SK-N-SH (cell line): Measurements from ENCODE around the gene PHF12. TPM values are rescaled to one million over a fixed set of nuclear protein-coding genes. Genes with fewer than 3 reads are reported as not detected.

Experiments
- CTCF ChIA-PET: fragments of 300-600, 350-600 bp; formaldehyde crosslinking; extraction: SDS; loops from one replicate; lab custom pipeline; 2021; lab: Yijun Ruan, JAX
- POLR2A ChIA-PET: fragments of 350-600 bp; sonication (Branson Sonifier 250); formaldehyde crosslinking; extraction: SDS; loops from one replicate; lab custom pipeline; 2020; ENCODE audit warnings: antibody characterized with exemption, inconsistent platforms; lab: Yijun Ruan, JAX
- DNase-seq: peaks from one replicate; pipeline ENCODE4 v3.0.0; 2012
- H2AFZ ChIP-seq: fragments of 200-600 bp; sonication (generic); 2 replicates; pipeline ENCODE4 v1.8.1; 2016; ENCODE audit warnings: antibody characterized with exemption, mild to moderate bottlenecking, low read depth
- H3F3A ChIP-seq: fragments of 200-600 bp; sonication (generic); replicated peaks from 2 replicates; pipeline ENCODE3; 2016; ENCODE audit warnings: antibody characterized with exemption, mild to moderate bottlenecking; ENCODE audit not compliant: insufficient read depth
- H3K27ac ChIP-seq, 2 experiments: fragments of 200-500 bp in 1 of 2; fragments of 200-600 bp in 1 of 2; sonication (Bioruptor generic) in 1 of 2; sonication (generic), shearing (Covaris generic) in 1 of 2; 2 replicates each; pipeline versions ENCODE4 v1.5.1 to v1.6.1; 2014 to 2016; ENCODE audit warnings: low read depth in 2 of 2, inconsistent platforms in 1 of 2, low read length in 1 of 2, mild to moderate bottlenecking in 1 of 2, mixed read lengths in 1 of 2
- H3K27me3 ChIP-seq: fragments of 200-600 bp; sonication (generic), shearing (Covaris generic); 2 replicates; pipeline ENCODE4 v1.6.1; 2016; ENCODE audit warnings: mixed run types; ENCODE audit not compliant: insufficient read depth
- H3K36me3 ChIP-seq, 2 experiments: fragments of 200-500 bp in 1 of 2; fragments of 200-600 bp in 1 of 2; sonication (Bioruptor generic) in 1 of 2; sonication (generic) in 1 of 2; replicated peaks in 1 of 2; 2 replicates each; pipeline versions ENCODE3 to v1.5.1; 2014 to 2016; ENCODE audit warnings: low read length in 1 of 2, mild to moderate bottlenecking in 1 of 2; ENCODE audit not compliant: insufficient read depth in 2 of 2, control insufficient read depth in 1 of 2
- H3K4me1 ChIP-seq, 2 experiments: fragments of 200-500 bp in 1 of 2; fragments of 200-600 bp in 1 of 2; sonication (Bioruptor generic) in 1 of 2; sonication (generic), shearing (Covaris generic) in 1 of 2; 2 replicates each; pipeline versions ENCODE4 v1.5.1 to v1.6.1; 2014 to 2016; ENCODE audit warnings: low read depth in 1 of 2, low read length in 1 of 2, mixed run types in 1 of 2; ENCODE audit not compliant: insufficient read depth in 2 of 2, control insufficient read depth in 1 of 2
- H3K4me2 ChIP-seq: fragments of 200-600 bp; sonication (generic), shearing (Covaris generic); 2 replicates; pipeline ENCODE4 v1.6.1; 2017; ENCODE audit warnings: mixed run types
- H3K4me3 ChIP-seq, 2 experiments: fragments of 200-500 bp in 1 of 2; fragments of 200-600 bp in 1 of 2; sonication (Bioruptor generic) in 1 of 2; sonication (generic), shearing (Covaris generic) in 1 of 2; 2 replicates each; pipeline versions ENCODE4 v1.5.1 to v1.8.1; 2014 to 2016; ENCODE audit warnings: low read depth in 2 of 2, inconsistent platforms in 1 of 2, low read length in 1 of 2, mild to moderate bottlenecking in 1 of 2, mixed read lengths in 1 of 2, moderate library complexity in 1 of 2
- H3K79me2 ChIP-seq: fragments of 200-600 bp; sonication (generic); 2 replicates; pipeline ENCODE4 v1.8.1; 2017; ENCODE audit warnings: mild to moderate bottlenecking; ENCODE audit not compliant: insufficient read depth
- H3K9ac ChIP-seq: fragments of 200-600 bp; sonication (generic); 2 replicates; pipeline ENCODE4 v1.6.1; 2017; ENCODE audit warnings: mixed run types
- H3K9me2 ChIP-seq: fragments of 200-600 bp; sonication (generic); 2 replicates; pipeline ENCODE4 v1.6.1; 2017; ENCODE audit warnings: mixed run types
- H3K9me3 ChIP-seq: fragments of 200-600 bp; sonication (generic); 2 replicates; pipeline ENCODE4 v1.6.1; 2017; ENCODE audit warnings: mixed run types, mild to moderate bottlenecking, moderate library complexity
- H4K20me1 ChIP-seq: fragments of 200-600 bp; sonication (generic); 2 replicates; pipeline ENCODE4 v1.6.1; 2017; ENCODE audit warnings: mild to moderate bottlenecking, mixed run types; ENCODE audit not compliant: insufficient read depth
- CHD2 ChIP-seq: fragments of 150-350 bp; IDR thresholded peaks from 2 replicates; pipeline ENCODE4 v1.6.1; 2018; ENCODE audit warnings: low read length; ENCODE audit not compliant: partially characterized antibody
- CTCF ChIP-seq: fragments of 200-600 bp; sonication (generic); IDR thresholded peaks from 2 replicates; pipeline ENCODE4 v1.6.1; 2017; ENCODE audit warnings: antibody characterized with exemption, mild to moderate bottlenecking, moderate library complexity
- EP300 ChIP-seq, 2 experiments: IDR thresholded peaks; 2 replicates each; pipeline versions ENCODE4 v1.4.0 to v1.6.1; 2012; ENCODE audit warnings: borderline replicate concordance in 1 of 2, low read depth in 1 of 2, low read length in 1 of 2
- EZH2phosphoT487 ChIP-seq: fragments of 200-600 bp; sonication (generic); IDR thresholded peaks from 2 replicates; pipeline ENCODE4 v1.6.1; 2017; ENCODE audit warnings: low read depth, mixed run types, mild to moderate bottlenecking, antibody characterized with exemption, moderate library complexity, borderline replicate concordance
- FOXM1 ChIP-seq: IDR thresholded peaks from 2 replicates; pipeline ENCODE4 v1.4.0; 2012; ENCODE audit warnings: low read depth, mild to moderate bottlenecking
- IRF3 ChIP-seq: fragments of 150-350 bp; IDR thresholded peaks from 2 replicates; pipeline ENCODE4 v1.6.1; 2016; ENCODE audit warnings: mild to moderate bottlenecking, low read depth, low read length
- NFIC ChIP-seq: IDR thresholded peaks from 2 replicates; pipeline ENCODE4 v1.4.0; 2012; ENCODE audit warnings: borderline replicate concordance
- NRF1 ChIP-seq: IDR thresholded peaks from 2 replicates; pipeline ENCODE4 v1.6.1; 2012; ENCODE audit warnings: low read depth, mild to moderate bottlenecking, low read length
- RAD21 ChIP-seq: IDR thresholded peaks from 2 replicates; pipeline ENCODE4 v1.6.1; 2012; ENCODE audit warnings: mild to moderate bottlenecking, low read length
- RFX5 ChIP-seq: IDR thresholded peaks from 2 replicates; pipeline ENCODE4 v1.6.1; 2012; ENCODE audit warnings: mild to moderate bottlenecking, improper control_type of control experiment, low read length
- RXRA ChIP-seq: IDR thresholded peaks from 2 replicates; pipeline ENCODE4 v1.4.0; 2012; ENCODE audit warnings: low read depth, mild to moderate bottlenecking, borderline replicate concordance
- SMC3 ChIP-seq: IDR thresholded peaks from 2 replicates; pipeline ENCODE4 v1.6.1; 2012; ENCODE audit warnings: low read depth, low read length, improper control_type of control experiment
- TCF12 ChIP-seq: IDR thresholded peaks from 2 replicates; pipeline ENCODE4 v1.4.0; 2012
- USF1 ChIP-seq: IDR thresholded peaks from 2 replicates; pipeline ENCODE4 v1.4.0; 2012; ENCODE audit warnings: low read depth, borderline replicate concordance
- YY1 ChIP-seq: IDR thresholded peaks from 2 replicates; pipeline ENCODE4 v1.4.0; 2012; ENCODE audit warnings: low read depth, mild to moderate bottlenecking
- ZBTB33 ChIP-seq: IDR thresholded peaks from 2 replicates; pipeline ENCODE4 v1.4.0; 2012; ENCODE audit warnings: low read depth, borderline replicate concordance
- WGBS: methylation state at CpG from one replicate; pipeline ENCODE4 v1.1.6; 2017; ENCODE audit warnings: low lambda C conversion rate; 5-methylcytosine and 5-hydroxymethylcytosine counted together
- polyA plus RNA-seq, 3 experiments: library from polyadenylated mRNA; depleted of rRNA; stranded (reverse); fragments of >200 nt; gene quantifications; 2 replicates each; pipeline ENCODE4 v1.2.3, GENCODE V29; 2012

PHF12 gene
- polyA plus RNA-seq, 1 of the 3 experiments (the other 2 are of a cell fraction) = 24.0 TPM

- ChIA-PET POLR2A (no interaction called here), CTCF (interaction anchor here (1.1 to 2.3 kb wide), 9 partner anchors 9 to 219 kb away, joined by 3 to 12 read pairs (median 4); no protein-coding TSS in a partner anchor)
- Histone ChIP-seq H3K9me2 (no peaks in the 10 kb centered on the region), H3K4me1 (peaks cover 12 to 20% of the 10 kb centered on the region in 2 experiments; a peak in 3 of 4 replicates), H3K79me2 (peaks cover 96% of the 10 kb centered on the region), H3K4me3 (no peak overlapping the region), H3K27me3 (no peaks in the 10 kb centered on the region), H3K9me3 (no peaks in the 10 kb centered on the region), H3K9ac (peak overlapping the region; percentile 71; the same call in 1 of the 2 replicates), H4K20me1 (peaks cover 47% of the 10 kb centered on the region), H3K27ac (peak overlapping the region in 1 of 2 experiments; percentile 99; a peak in 2 of 4 replicates), H3K36me3 (peaks cover 21 to 31% of the 10 kb centered on the region in 2 experiments), H3F3A (peaks cover 45% of the 10 kb centered on the region)
- 92% methylated on average over 4 of the region's 4 CpGs for WGBS
- no peak for TF ChIP-seq EP300 (IDR thresholded peaks at IDR 0.05; ENCODE audit: borderline replicate concordance in 1 of 2, low read depth in 1 of 2, low read length in 1 of 2)
- no peak for TF ChIP-seq IRF3
- no peak for TF ChIP-seq NFIC
- TF ChIP-seq FOXM1 = no peak
- TF ChIP-seq RFX5 = no peak
- TF ChIP-seq, all 33 proteins: peak for 0
- no peak for DNase-seq
- Histone ChIP-seq H3K4me2 (peak overlapping the region; percentile 56; the same call in 1 of the 2 replicates), H2AFZ (no peak overlapping the region)
These were observed 7.0 kb downstream of the PHF12 start for GRCh38 chr17:28944343-28944742.

- Histone ChIP-seq H3K27me3 (no peaks in the 10 kb centered on the region), H3K4me3 (no peak overlapping the region), H3K27ac (no peak overlapping the region), H2AFZ (no peak overlapping the region), H3K9ac (no peak overlapping the region), H3K4me2 (no peak overlapping the region), H3K79me2 (peaks cover 96% of the 10 kb centered on the region), H3K4me1 (peaks cover 4 to 29% of the 10 kb centered on the region in 2 experiments; a peak in 3 of 4 replicates), H3K9me3 (no peaks in the 10 kb centered on the region), H3F3A (peaks cover 34% of the 10 kb centered on the region), H3K9me2 (no peaks in the 10 kb centered on the region), H4K20me1 (peaks cover 61% of the 10 kb centered on the region), H3K36me3 (peaks cover 24 to 29% of the 10 kb centered on the region in 2 experiments)
- ChIA-PET POLR2A (no interaction called here), CTCF (interaction anchor here (0.9 to 2.3 kb wide), 7 partner anchors 9 to 173 kb away, joined by 3 to 12 read pairs (median 3); partner anchors contain the start of gene PHF12)
- TF ChIP-seq USF1 (no peak), RFX5 (no peak), CHD2 (no peak), CTCF (no peak), YY1 (no peak), RAD21 (no peak), RXRA (no peak), FOXM1 (no peak), SMC3 (no peak), EP300 (IDR thresholded peaks at IDR 0.05; ENCODE audit: borderline replicate concordance in 1 of 2, low read depth in 1 of 2, low read length in 1 of 2) (no peak), TCF12 (no peak), NRF1 (no peak), ZBTB33 (no peak), EZH2phosphoT487 (no peak)
- DNase-seq = no peak
- 85% methylated on average over 2 of the region's 2 CpGs for WGBS
These were observed 8.4 kb downstream of the PHF12 start for GRCh38 chr17:28942925-28943324.
